Activated B cell treated with CpG ODN at 0.5 μM for 24 hours (primary cell): ENCODE data around the gene CNPY4. TPM values are rescaled to one million over a fixed set of nuclear protein-coding genes. Genes with fewer than 3 reads are reported as not detected.

Source experiments
- ATAC-seq: fragments of 200-7000 bp; cut with Tn5 transposase; one replicate; pipeline ENCODE4 v1.10.0; 2021; ENCODE audit warnings: low read depth, mild to moderate bottlenecking, moderate library complexity
- CTCF ChIA-PET: fragments of 350-600 bp; sonication (Branson Sonifier 250); formaldehyde crosslinking; loops from one replicate; lab custom pipeline; 2021; ENCODE audit warnings: antibody characterized with exemption; lab: Charles Lee
- POLR2A ChIA-PET: fragments of 350-600 bp; sonication (Branson Sonifier 250); formaldehyde crosslinking; loops from one replicate; lab custom pipeline; 2021; ENCODE audit warnings: antibody characterized with exemption; lab: Charles Lee
- DNase-seq: peaks from one replicate; pipeline ENCODE4 v3.0.0; 2022
- H3K27ac Mint-ChIP-seq: one replicate; pipeline ENCODE4 v1.8.0; 2020; ENCODE audit warnings: mixed read lengths
- H3K27me3 Mint-ChIP-seq: one replicate; pipeline ENCODE4 v1.8.0; 2021; ENCODE audit warnings: mixed read lengths
- H3K36me3 Mint-ChIP-seq: one replicate; pipeline ENCODE4 v1.8.0; 2021; ENCODE audit warnings: low read depth, mixed read lengths
- H3K4me1 Mint-ChIP-seq: one replicate; pipeline ENCODE4 v1.8.0; 2021; ENCODE audit warnings: mixed read lengths
- H3K4me3 Mint-ChIP-seq: one replicate; pipeline ENCODE4 v1.8.0; 2020; ENCODE audit warnings: mild to moderate bottlenecking, mixed read lengths
- H3K9me3 Mint-ChIP-seq: one replicate; pipeline ENCODE4 v1.8.0; 2020; ENCODE audit warnings: mixed read lengths
- CTCF ChIP-seq: fragments of 200-600 bp; IDR thresholded peaks from one replicate; pipeline ENCODE4 v1.8.0; 2022; ENCODE audit warnings: antibody characterized with exemption, mild to moderate bottlenecking
- intact Hi-C: fragments of 100-400 bp; cut with micrococcal nuclease; formaldehyde crosslinking; loops from one replicate; pipeline ENCODE4 v1.15.1; 2024
- total RNA-seq: library from RNA; stranded (reverse); gene quantifications from 2 replicates; pipeline ENCODE4 v1.2.3, GENCODE V29; 2022

Gene CNPY4
- total RNA-seq, 1 donor from 2014 or later, result 8.6 TPM

- TF ChIP-seq CTCF, result no peak
- DNase-seq (no peak), ATAC-seq (no peak)
- intact Hi-C loops, result no loop called here
- no peaks in the 10 kb centered on the region for H3K9me3 Mint-ChIP-seq
- H3K27ac Mint-ChIP-seq, result no peak overlapping the region
- no peak overlapping the region for H3K4me3 Mint-ChIP-seq
- H3K36me3 Mint-ChIP-seq, result peaks cover 73% of the 10 kb centered on the region
- ChIA-PET CTCF (no interaction called here), POLR2A (interaction anchor here (0.7 to 1.1 kb wide), 3 partner anchors 9 to 29 kb away, joined by 4 read pairs; partner anchors contain the start of genes AP4M1 and MCM7)
- H3K4me1 Mint-ChIP-seq, result peaks cover 18% of the 10 kb centered on the region
- no peaks in the 10 kb centered on the region for H3K27me3 Mint-ChIP-seq
Measured at GRCh38 chr7:100091411-100092181, 27.8 kb upstream of the CNPY4 start.

GRCh38 chr7:100093054-100093453 is 26.4 kb upstream of the CNPY4 start:
- H3K27ac Mint-ChIP-seq, result no peak overlapping the region
- DNase-seq, result no peak
- TF ChIP-seq CTCF, result no peak
- no peak overlapping the region for H3K4me3 Mint-ChIP-seq
- ChIA-PET POLR2A (interaction anchor here (0.5 to 1.0 kb wide), 2 partner anchors 28 to 51 kb away, joined by 3 to 4 read pairs; no protein-coding TSS in a partner anchor), CTCF (no interaction called here)
- H3K4me1 Mint-ChIP-seq, result peaks cover 13% of the 10 kb centered on the region
- H3K9me3 Mint-ChIP-seq, result no peaks in the 10 kb centered on the region
- intact Hi-C loops, result no loop called here
- H3K27me3 Mint-ChIP-seq, result no peaks in the 10 kb centered on the region
- no peak for ATAC-seq
- peaks cover 86% of the 10 kb centered on the region for H3K36me3 Mint-ChIP-seq

GRCh38 chr7:100093498-100093897 is 25.9 kb upstream of the CNPY4 start:
- DNase-seq (no peak), ATAC-seq (no peak)
- no peak overlapping the region for H3K27ac Mint-ChIP-seq
- TF ChIP-seq CTCF, result no peak
- no peak overlapping the region for H3K4me3 Mint-ChIP-seq
- ChIA-PET CTCF (no interaction called here), POLR2A (interaction anchor here (0.5 to 0.6 kb wide), 2 partner anchors 52 to 352 kb away, joined by 3 read pairs; no protein-coding TSS in a partner anchor)
- H3K27me3 Mint-ChIP-seq, result no peaks in the 10 kb centered on the region
- no peaks in the 10 kb centered on the region for H3K9me3 Mint-ChIP-seq
- H3K4me1 Mint-ChIP-seq, result peaks cover 15% of the 10 kb centered on the region
- intact Hi-C loops, result no loop called here
- H3K36me3 Mint-ChIP-seq, result peaks cover 90% of the 10 kb centered on the region

- DNase-seq, result no peak
- intact Hi-C loops, result no loop called here
- ATAC-seq, result no peak
- no peaks in the 10 kb centered on the region for H3K27me3 Mint-ChIP-seq
- peaks cover 93% of the 10 kb centered on the region for H3K36me3 Mint-ChIP-seq
- CTCF ChIA-PET, result no interaction called here
- TF ChIP-seq CTCF, result no peak
- POLR2A ChIA-PET, result interaction anchor here (0.6 kb wide), 1 partner anchor 351 kb away, joined by 3 read pairs; no protein-coding TSS in a partner anchor
- no peak overlapping the region for H3K4me3 Mint-ChIP-seq
- no peak overlapping the region for H3K27ac Mint-ChIP-seq
- H3K4me1 Mint-ChIP-seq, result peaks cover 20% of the 10 kb centered on the region
- H3K9me3 Mint-ChIP-seq, result no peaks in the 10 kb centered on the region
Measured at GRCh38 chr7:100093925-100094486, 25.4 kb upstream of the CNPY4 start.

GRCh38 chr7:100095289-100095688 is 24.1 kb upstream of the CNPY4 start:
- POLR2A ChIA-PET, result interaction anchor here (1.2 kb wide), 1 partner anchor 11 kb away, joined by 3 read pairs; no protein-coding TSS in a partner anchor
- Mint-ChIP-seq H3K27ac (no peak overlapping the region), H3K27me3 (no peaks in the 10 kb centered on the region), H3K4me3 (no peak overlapping the region), H3K9me3 (no peaks in the 10 kb centered on the region), H3K4me1 (peaks cover 25% of the 10 kb centered on the region), H3K36me3 (peaks cover 98% of the 10 kb centered on the region)
- intact Hi-C loops, result no loop called here
- DNase-seq (no peak), ATAC-seq (no peak)
- CTCF ChIA-PET, result no interaction called here
- no peak for TF ChIP-seq CTCF
